ENCODE data around the gene NXF1.
"Not testable (repeated sequence)": the region's sequence is repeated elsewhere in the genome, so short reads cannot be mapped to it uniquely, and the experiment has no call there.

NXF1 gene

GRCh38 chr11:62831520-62832335 is 26.5 kb upstream of the NXF1 start, which contains the start of gene STX5:
STX5 (minus strand) TSS chr11:62832051; CDS start chr11:62831243, 808 bp downstream.
- peak; percentile 98 for DNase-seq

GRCh38 chr11:62830904-62831519 is 25.8 kb upstream of the NXF1 start:
- DNase-seq, result no peak

- DNase-seq, result not testable (repeated sequence)
These were observed 22.9 kb upstream of the NXF1 start for GRCh38 chr11:62828130-62828529.

- DNase-seq, result no peak
These were observed 18.4 kb upstream of the NXF1 start for GRCh38 chr11:62823677-62824076.

- DNase-seq, result no peak
These were observed 11.9 kb upstream of the NXF1 start for GRCh38 chr11:62817129-62817528.

GRCh38 chr11:62816557-62816956 is 11.3 kb upstream of the NXF1 start:
- no peak for DNase-seq

GRCh38 chr11:62811659-62812058 is 6.4 kb upstream of the NXF1 start:
- DNase-seq, result no peak

- no peak for DNase-seq
These were observed 5.5 kb upstream of the NXF1 start for GRCh38 chr11:62810748-62811147.

- DNase-seq, result peak; percentile 13
These were observed 1.4 kb upstream of the NXF1 start for GRCh38 chr11:62806611-62807121.

- DNase-seq, result peak; percentile 26
These were observed 761 bp upstream of the NXF1 start for GRCh38 chr11:62805961-62806441.

- DNase-seq, result peak; percentile 28
These were observed 747 bp downstream of the NXF1 start for GRCh38 chr11:62804310-62805075.

- no peak for DNase-seq
These were observed 4.2 kb downstream of the NXF1 start for GRCh38 chr11:62801071-62801470.

- DNase-seq, result no peak
These were observed 5.8 kb downstream of the NXF1 start for GRCh38 chr11:62799486-62799885.

GRCh38 chr11:62796281-62796680 is 9.0 kb downstream of the NXF1 start:
- no peak for DNase-seq

GRCh38 chr11:62794201-62794775 is 11.0 kb downstream of the NXF1 start:
- no peak for DNase-seq

GRCh38 chr11:62792202-62792575 is 13.1 kb downstream of the NXF1 start:
- DNase-seq, result peak; percentile 10

GRCh38 chr11:62791501-62792201 is 13.6 kb downstream of the NXF1 start, which contains the start of gene TMEM223:
TMEM223 (minus strand) TSS chr11:62792006; CDS start chr11:62791994, 12 bp downstream.
- DNase-seq, result peak; percentile 79

GRCh38 chr11:62789576-62789975 is 15.7 kb downstream of the NXF1 start:
- no peak for DNase-seq

GRCh38 chr11:62788991-62789390 is 16.2 kb downstream of the NXF1 start:
- no peak for DNase-seq

GRCh38 chr11:62787005-62787759 is 18.1 kb downstream of the NXF1 start, which contains the start of gene TMEM179B:
TMEM179B (plus strand) TSS chr11:62787402; CDS start chr11:62787432, 30 bp downstream.
- peak; percentile 98 for DNase-seq
